ENCODE results near the gene ACSBG1. TPM values are rescaled to one million over a fixed set of nuclear protein-coding genes. Genes with fewer than 3 reads are reported as not detected.

Gene ACSBG1
- total RNA-seq, 4 donors from 2014 or later: not detected

- no peak for ATAC-seq (ENCODE audit: low FRiP score)
- no peak for DNase-seq (ENCODE audit: low spot score)
- TF ChIP-seq, protein P1, sequence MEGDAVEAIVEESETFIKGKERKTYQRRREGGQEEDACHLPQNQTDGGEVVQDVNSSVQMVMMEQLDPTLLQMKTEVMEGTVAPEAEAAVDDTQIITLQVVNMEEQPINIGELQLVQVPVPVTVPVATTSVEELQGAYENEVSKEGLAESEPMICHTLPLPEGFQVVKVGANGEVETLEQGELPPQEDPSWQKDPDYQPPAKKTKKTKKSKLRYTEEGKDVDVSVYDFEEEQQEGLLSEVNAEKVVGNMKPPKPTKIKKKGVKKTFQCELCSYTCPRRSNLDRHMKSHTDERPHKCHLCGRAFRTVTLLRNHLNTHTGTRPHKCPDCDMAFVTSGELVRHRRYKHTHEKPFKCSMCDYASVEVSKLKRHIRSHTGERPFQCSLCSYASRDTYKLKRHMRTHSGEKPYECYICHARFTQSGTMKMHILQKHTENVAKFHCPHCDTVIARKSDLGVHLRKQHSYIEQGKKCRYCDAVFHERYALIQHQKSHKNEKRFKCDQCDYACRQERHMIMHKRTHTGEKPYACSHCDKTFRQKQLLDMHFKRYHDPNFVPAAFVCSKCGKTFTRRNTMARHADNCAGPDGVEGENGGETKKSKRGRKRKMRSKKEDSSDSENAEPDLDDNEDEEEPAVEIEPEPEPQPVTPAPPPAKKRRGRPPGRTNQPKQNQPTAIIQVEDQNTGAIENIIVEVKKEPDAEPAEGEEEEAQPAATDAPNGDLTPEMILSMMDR (IDR thresholded peaks at IDR 0.05): no peak
These were observed 21.6 kb downstream of the ACSBG1 start for GRCh38 chr15:78212546-78213424.

- TF ChIP-seq, protein P1 (IDR thresholded peaks at IDR 0.05): no peak
- DNase-seq (ENCODE audit: low spot score): no peak
- ATAC-seq (ENCODE audit: low FRiP score): no peak
These were observed 22.4 kb downstream of the ACSBG1 start for GRCh38 chr15:78212008-78212407.

DNA sequence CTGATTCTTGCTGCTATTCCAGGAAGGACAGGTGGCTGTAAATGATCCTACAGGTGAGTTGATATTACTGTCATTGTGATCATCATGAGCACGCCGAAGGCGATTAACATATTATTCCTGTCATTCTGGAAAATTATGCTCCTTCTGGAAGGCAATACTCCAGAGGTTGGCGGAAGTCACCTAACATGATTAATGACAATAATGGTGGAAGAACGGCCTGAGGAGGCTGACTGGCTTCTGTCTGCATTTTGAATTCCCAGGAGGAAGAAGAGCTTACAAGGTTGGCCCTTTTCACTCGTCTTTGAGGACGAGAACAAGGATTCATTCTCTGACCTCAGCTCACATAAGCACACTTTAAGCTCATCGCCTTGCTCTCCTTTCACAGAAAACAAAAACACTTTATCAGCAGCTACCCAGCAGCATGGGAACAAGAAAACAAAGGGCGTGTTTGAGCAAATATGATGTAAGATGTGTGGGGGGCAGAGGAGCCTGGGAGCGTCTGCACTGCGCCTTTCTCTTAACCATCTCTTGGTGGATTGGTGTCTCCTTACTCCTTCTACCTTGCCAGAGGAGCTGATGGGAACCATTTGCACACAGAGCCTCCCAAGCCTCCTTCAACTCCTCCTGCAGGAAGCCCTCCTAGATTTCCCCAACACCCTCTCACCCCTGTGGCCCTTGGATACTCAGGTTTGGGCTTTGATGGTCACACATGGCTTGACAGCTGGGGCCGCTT, 23.0 kb downstream of the ACSBG1 start:
- DNase-seq (ENCODE audit: low spot score) (no peak), ATAC-seq (ENCODE audit: low FRiP score) (no peak)
- TF ChIP-seq, protein P1 (IDR thresholded peaks at IDR 0.05): no peak

GRCh38 chr15:78210349-78210717, 24.0 kb downstream of the ACSBG1 start:
- DNase-seq (ENCODE audit: low spot score) (no peak), ATAC-seq (ENCODE audit: low FRiP score) (no peak)
- TF ChIP-seq, protein P1 (IDR thresholded peaks at IDR 0.05): no peak

- TF ChIP-seq, protein P1 (IDR thresholded peaks at IDR 0.05): no peak
- ATAC-seq (ENCODE audit: low FRiP score) (no peak), DNase-seq (ENCODE audit: low spot score) (no peak)
These were observed 24.6 kb downstream of the ACSBG1 start for GRCh38 chr15:78209646-78210348.

DNA sequence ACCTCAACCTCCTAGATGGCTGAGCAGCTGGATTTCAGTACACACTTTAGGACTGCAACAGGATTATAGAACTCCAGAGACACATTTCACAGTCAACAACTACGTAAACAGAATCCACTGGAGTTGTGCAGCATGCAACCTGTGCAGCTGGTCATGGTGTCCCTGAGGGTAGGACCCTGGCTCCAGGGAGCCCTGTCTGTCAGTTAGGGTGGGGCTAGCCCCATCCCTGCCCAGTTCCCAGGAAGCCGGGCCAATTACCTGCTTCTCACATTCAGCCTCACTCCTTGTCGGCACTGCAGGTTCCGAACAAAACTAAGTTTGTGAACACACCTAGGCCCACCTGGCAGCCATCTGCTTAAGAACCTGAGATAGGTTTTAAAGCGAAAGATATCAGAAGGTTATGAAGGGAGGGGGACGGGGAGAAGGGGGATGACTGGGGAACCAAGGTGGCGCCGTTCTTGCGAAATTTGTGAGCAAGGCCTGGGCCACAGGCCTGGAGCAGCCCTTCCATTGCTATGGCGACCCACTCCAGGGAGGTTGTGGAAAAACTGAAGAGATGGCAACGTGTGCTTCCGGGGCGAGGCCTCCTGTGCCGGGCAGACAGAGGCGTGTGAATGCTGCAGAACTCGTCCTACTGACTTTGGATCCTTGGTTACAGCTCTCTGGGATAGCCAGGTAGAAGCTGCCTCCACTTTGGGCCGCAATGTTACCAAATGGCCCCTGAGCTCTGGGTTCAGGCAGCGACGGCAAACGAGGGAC, 25.3 kb downstream of the ACSBG1 start:
- ATAC-seq (ENCODE audit: low FRiP score): no peak
- TF ChIP-seq, protein P1 (IDR thresholded peaks at IDR 0.05): no peak
- no peak for DNase-seq (ENCODE audit: low spot score)
